ENCODE measurements around the gene GAGE12D. TPM values are rescaled to one million over a fixed set of nuclear protein-coding genes. Genes with fewer than 3 reads are reported as not detected.
"Not testable (repeated sequence)": the region's sequence is repeated elsewhere in the genome, so short reads cannot be mapped to it uniquely, and the experiment has no call there.

Gene GAGE12D
- total RNA-seq, result not detected
- not detected for polyA plus RNA-seq

GRCh38 chrX:49541433-49541832, at the start of gene GAGE12D:
Gene GAGE12D, plus strand, starts transcription at chrX:49541733. Its CDS starts 1,155 bp downstream, at chrX:49542888.
- H3K4me1 Mint-ChIP-seq; H3K27ac ChIP-seq (ENCODE audit: low read depth, low read length); H3K9me3 Mint-ChIP-seq; H3K36me3 ChIP-seq (ENCODE audit: insufficient read depth, low read length); H3K27me3 Mint-ChIP-seq; H3K27me3 ChIP-seq (ENCODE audit: insufficient read depth, low read length, poor library complexity, severe bottlenecking); H3K9me3 ChIP-seq (ENCODE audit: low read length); H3K4me3 Mint-ChIP-seq; DNase-seq; H3K4me1 ChIP-seq (ENCODE audit: insufficient read depth, low read length); H3K36me3 Mint-ChIP-seq; POLR2A ChIA-PET; H3K27ac Mint-ChIP-seq; CTCF ChIA-PET; H3K4me3 ChIP-seq (ENCODE audit: low read length): not testable (repeated sequence)

GRCh38 chrX:49531877-49532276, 9.7 kb upstream of the GAGE12D start, which contains the start of gene GAGE12C:
Gene GAGE12C, plus strand, starts transcription at chrX:49532177. Its CDS starts 1,155 bp downstream, at chrX:49533332.
- H3K36me3 Mint-ChIP-seq; POLR2A ChIA-PET; H3K4me3 Mint-ChIP-seq; H3K27ac ChIP-seq (ENCODE audit: low read depth, low read length); CTCF ChIA-PET; H3K27me3 ChIP-seq (ENCODE audit: insufficient read depth, low read length, poor library complexity, severe bottlenecking); H3K4me1 ChIP-seq (ENCODE audit: insufficient read depth, low read length); H3K4me1 Mint-ChIP-seq; H3K9me3 ChIP-seq (ENCODE audit: low read length); H3K4me3 ChIP-seq (ENCODE audit: low read length); H3K36me3 ChIP-seq (ENCODE audit: insufficient read depth, low read length); H3K27me3 Mint-ChIP-seq; DNase-seq; H3K9me3 Mint-ChIP-seq; H3K27ac Mint-ChIP-seq: not testable (repeated sequence)

GRCh38 chrX:49550989-49551388, 9.5 kb downstream of the GAGE12D start, which contains the start of gene GAGE12E:
Gene GAGE12E, plus strand, starts transcription at chrX:49551289. Its CDS starts 1,155 bp downstream, at chrX:49552444.
- H3K36me3 Mint-ChIP-seq, H3K4me1 Mint-ChIP-seq: not testable (repeated sequence)

GRCh38 chrX:49560542-49560941, 19.0 kb downstream of the GAGE12D start, which contains the start of gene GAGE12F:
Gene GAGE12F, plus strand, starts transcription at chrX:49560842. Its CDS starts 1,155 bp downstream, at chrX:49561997.
- H3K36me3 ChIP-seq (ENCODE audit: insufficient read depth, low read length); H3K27ac Mint-ChIP-seq; H3K9me3 ChIP-seq (ENCODE audit: low read length); POLR2A ChIA-PET; H3K36me3 Mint-ChIP-seq; H3K4me3 Mint-ChIP-seq; H3K27me3 ChIP-seq (ENCODE audit: insufficient read depth, low read length, poor library complexity, severe bottlenecking); H3K27me3 Mint-ChIP-seq; CTCF ChIA-PET; H3K9me3 Mint-ChIP-seq; H3K4me3 ChIP-seq (ENCODE audit: low read length); H3K27ac ChIP-seq (ENCODE audit: low read depth, low read length); H3K4me1 ChIP-seq (ENCODE audit: insufficient read depth, low read length); H3K4me1 Mint-ChIP-seq; DNase-seq: not testable (repeated sequence)

More at GRCh38 chrX:49550989-49551388, 9.5 kb downstream of the GAGE12D start, which contains the start of gene GAGE12E:
- H3K36me3 ChIP-seq (ENCODE audit: insufficient read depth, low read length); H3K27ac ChIP-seq (ENCODE audit: low read depth, low read length); H3K4me3 Mint-ChIP-seq; DNase-seq; POLR2A ChIA-PET; CTCF ChIA-PET; H3K9me3 Mint-ChIP-seq; H3K9me3 ChIP-seq (ENCODE audit: low read length); H3K4me3 ChIP-seq (ENCODE audit: low read length); H3K27ac Mint-ChIP-seq; H3K27me3 Mint-ChIP-seq; H3K27me3 ChIP-seq (ENCODE audit: insufficient read depth, low read length, poor library complexity, severe bottlenecking); H3K4me1 ChIP-seq (ENCODE audit: insufficient read depth, low read length): not testable (repeated sequence)

- H3K9me3 Mint-ChIP-seq; POLR2A ChIA-PET; DNase-seq; H3K4me1 ChIP-seq (ENCODE audit: insufficient read depth, low read length); H3K4me1 Mint-ChIP-seq; H3K27me3 Mint-ChIP-seq; H3K36me3 Mint-ChIP-seq; H3K9me3 ChIP-seq (ENCODE audit: low read length); H3K4me3 Mint-ChIP-seq; H3K4me3 ChIP-seq (ENCODE audit: low read length); CTCF ChIA-PET; H3K36me3 ChIP-seq (ENCODE audit: insufficient read depth, low read length); H3K27ac ChIP-seq (ENCODE audit: low read depth, low read length); H3K27ac Mint-ChIP-seq; H3K27me3 ChIP-seq (ENCODE audit: insufficient read depth, low read length, poor library complexity, severe bottlenecking): not testable (repeated sequence)
Observed at GRCh38 chrX:49568728-49569127, 27.2 kb downstream of the GAGE12D start.

GRCh38 chrX:49569152-49569551, 27.6 kb downstream of the GAGE12D start:
- not testable (repeated sequence) for H3K27ac Mint-ChIP-seq
- peak in 1 of 5 donors; percentile 29 for DNase-seq

GRCh38 chrX:49570100-49570499, 28.6 kb downstream of the GAGE12D start, which contains the start of gene GAGE12G:
Gene GAGE12G, plus strand, starts transcription at chrX:49570400. Its CDS starts 1,155 bp downstream, at chrX:49571555.
- H3K4me1 ChIP-seq (ENCODE audit: insufficient read depth, low read length); H3K27ac ChIP-seq (ENCODE audit: low read depth, low read length); H3K4me3 ChIP-seq (ENCODE audit: low read length); H3K4me1 Mint-ChIP-seq; H3K36me3 ChIP-seq (ENCODE audit: insufficient read depth, low read length); H3K4me3 Mint-ChIP-seq; H3K9me3 Mint-ChIP-seq; H3K27me3 Mint-ChIP-seq; CTCF ChIA-PET; H3K27me3 ChIP-seq (ENCODE audit: insufficient read depth, low read length, poor library complexity, severe bottlenecking); DNase-seq; H3K36me3 Mint-ChIP-seq; H3K27ac Mint-ChIP-seq; H3K9me3 ChIP-seq (ENCODE audit: low read length); POLR2A ChIA-PET: not testable (repeated sequence)

More at GRCh38 chrX:49569152-49569551, 27.6 kb downstream of the GAGE12D start:
- H3K4me3 Mint-ChIP-seq; H3K36me3 Mint-ChIP-seq; CTCF ChIA-PET; H3K4me1 Mint-ChIP-seq; H3K27me3 Mint-ChIP-seq; H3K27ac ChIP-seq (ENCODE audit: low read depth, low read length); H3K27me3 ChIP-seq (ENCODE audit: insufficient read depth, low read length, poor library complexity, severe bottlenecking); H3K4me1 ChIP-seq (ENCODE audit: insufficient read depth, low read length); H3K9me3 ChIP-seq (ENCODE audit: low read length); POLR2A ChIA-PET; H3K9me3 Mint-ChIP-seq; H3K36me3 ChIP-seq (ENCODE audit: insufficient read depth, low read length); H3K4me3 ChIP-seq (ENCODE audit: low read length): not testable (repeated sequence)

GRCh38 chrX:49579649-49580048, 38.1 kb downstream of the GAGE12D start, which contains the start of gene GAGE12H:
Gene GAGE12H, plus strand, starts transcription at chrX:49579949. Its CDS starts 1,155 bp downstream, at chrX:49581104.
- H3K9me3 Mint-ChIP-seq; H3K36me3 ChIP-seq (ENCODE audit: insufficient read depth, low read length); H3K4me3 Mint-ChIP-seq; H3K27me3 Mint-ChIP-seq; H3K36me3 Mint-ChIP-seq; DNase-seq; H3K4me1 ChIP-seq (ENCODE audit: insufficient read depth, low read length); CTCF ChIA-PET; H3K27ac Mint-ChIP-seq; H3K27me3 ChIP-seq (ENCODE audit: insufficient read depth, low read length, poor library complexity, severe bottlenecking); H3K9me3 ChIP-seq (ENCODE audit: low read length); H3K4me3 ChIP-seq (ENCODE audit: low read length); H3K27ac ChIP-seq (ENCODE audit: low read depth, low read length); H3K4me1 Mint-ChIP-seq; POLR2A ChIA-PET: not testable (repeated sequence)

- H3K4me3 ChIP-seq (ENCODE audit: low read length); H3K4me1 Mint-ChIP-seq; H3K27ac Mint-ChIP-seq; H3K4me3 Mint-ChIP-seq; H3K9me3 Mint-ChIP-seq; CTCF ChIA-PET; H3K9me3 ChIP-seq (ENCODE audit: low read length); DNase-seq; POLR2A ChIA-PET; H3K27ac ChIP-seq (ENCODE audit: low read depth, low read length); H3K4me1 ChIP-seq (ENCODE audit: insufficient read depth, low read length); H3K27me3 Mint-ChIP-seq; H3K36me3 ChIP-seq (ENCODE audit: insufficient read depth, low read length); H3K36me3 Mint-ChIP-seq; H3K27me3 ChIP-seq (ENCODE audit: insufficient read depth, low read length, poor library complexity, severe bottlenecking): not testable (repeated sequence)
Observed at GRCh38 chrX:49589196-49589595, 47.7 kb downstream of the GAGE12D start, which contains the start of gene GAGE2A. Gene GAGE2A, plus strand, starts transcription at chrX:49589496. Its CDS starts 1,155 bp downstream, at chrX:49590651.

Data from CD8-positive, alpha-beta memory T cell (primary cell).